ENCODE data around the gene MYO18B.

DNA sequence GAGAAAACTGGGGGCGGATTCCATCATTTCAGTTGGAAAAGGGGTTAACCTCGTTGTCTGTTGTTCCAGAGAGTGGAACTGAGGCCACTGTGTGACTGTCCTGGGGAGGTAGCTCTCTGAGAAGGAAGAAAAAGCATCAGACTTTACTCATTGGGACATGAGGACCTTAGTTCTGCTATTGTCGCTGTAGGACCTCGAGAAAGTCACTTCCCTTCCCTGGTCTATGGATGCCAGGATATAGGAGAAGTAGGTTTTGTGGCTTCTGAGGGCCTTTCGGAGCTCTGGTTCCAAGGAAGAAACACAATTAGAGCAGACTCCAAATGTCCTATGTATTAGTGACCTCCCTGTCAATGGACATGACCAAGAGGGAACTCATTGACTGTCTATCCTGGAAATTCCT lies 6.2 kb downstream of the MYO18B start:
- TF ChIP-seq YY1 (IDR thresholded peaks at IDR 0.05; ENCODE audit: insufficient read depth, insufficient read length) (no peak), ZNF274 (IDR thresholded peaks at IDR 0.05; ENCODE audit: low read depth, low read length) (no peak), SUZ12 (IDR thresholded peaks at IDR 0.05; ENCODE audit: extremely low read depth, insufficient read depth, insufficient read length) (no peak)
